AML-193 (cell line): ENCODE data around the gene CNTN5.
"Not testable (repeated sequence)": the region's sequence is repeated elsewhere in the genome, so short reads cannot be mapped to it uniquely, and the experiment has no call there.

ENCODE experiments used
- DNase-seq, 2 experiments: peaks; one replicate each; lab custom pipeline; 2025; lab: John Stamatoyannopoulos, UW

CNTN5 gene

DNA sequence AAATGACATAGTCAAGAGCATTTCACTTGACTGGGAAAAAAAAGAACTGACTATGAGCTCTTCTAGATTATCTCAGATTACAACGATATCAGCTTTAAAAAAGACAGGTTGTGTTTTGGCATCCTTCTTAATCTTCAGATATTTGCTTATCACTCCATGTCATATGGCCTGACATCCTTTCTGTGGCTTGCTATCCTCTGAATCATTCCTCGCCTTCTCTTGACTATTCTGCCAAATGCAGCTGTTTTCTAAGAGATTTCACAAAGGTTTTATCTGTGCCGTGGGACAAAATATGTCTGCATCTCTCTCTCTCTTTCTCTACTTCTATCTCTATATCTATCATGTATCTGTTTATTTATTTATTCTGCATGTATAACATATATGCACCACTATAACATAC lies 746.1 kb downstream of the CNTN5 start:
- DNase-seq: no peak

DNA sequence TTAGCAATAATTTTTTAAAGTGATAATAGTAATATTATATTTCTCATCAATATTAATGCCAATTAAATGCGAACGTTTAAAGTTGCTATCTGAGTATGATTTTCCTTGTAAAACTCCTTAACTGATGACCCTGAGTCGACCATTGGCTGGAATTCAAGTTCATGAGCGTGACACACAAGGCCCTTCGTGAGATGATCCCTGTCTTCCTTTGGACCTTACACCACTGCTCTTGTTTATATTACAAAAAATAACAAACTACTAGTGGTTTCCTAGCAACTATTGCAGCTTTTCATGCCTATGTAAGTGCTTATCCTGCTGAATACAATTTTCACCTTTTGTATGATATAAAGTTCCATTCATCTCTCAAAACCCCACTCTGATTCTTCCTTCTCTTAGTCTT lies 752.9 kb downstream of the CNTN5 start:
- no peak for DNase-seq

DNA sequence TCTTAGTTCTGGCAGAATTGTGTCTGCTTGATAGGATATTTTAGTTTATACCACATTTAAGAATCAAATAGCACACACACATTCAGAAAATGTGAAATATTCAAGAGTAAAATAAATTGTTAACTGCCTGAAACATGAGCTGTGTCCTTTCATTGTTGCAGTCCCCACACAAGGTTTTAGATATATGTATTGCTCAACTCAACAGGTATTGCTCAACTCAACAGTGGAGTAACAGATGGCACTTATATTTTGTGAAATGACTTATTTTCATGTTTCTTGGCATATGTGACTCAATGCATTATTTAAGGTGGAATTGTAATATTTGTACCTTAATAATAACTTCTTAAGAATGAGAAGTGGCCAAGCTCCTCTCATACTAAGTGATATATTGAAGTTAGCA lies 760.3 kb downstream of the CNTN5 start:
- peak; percentile 33 to 34 for DNase-seq

DNA sequence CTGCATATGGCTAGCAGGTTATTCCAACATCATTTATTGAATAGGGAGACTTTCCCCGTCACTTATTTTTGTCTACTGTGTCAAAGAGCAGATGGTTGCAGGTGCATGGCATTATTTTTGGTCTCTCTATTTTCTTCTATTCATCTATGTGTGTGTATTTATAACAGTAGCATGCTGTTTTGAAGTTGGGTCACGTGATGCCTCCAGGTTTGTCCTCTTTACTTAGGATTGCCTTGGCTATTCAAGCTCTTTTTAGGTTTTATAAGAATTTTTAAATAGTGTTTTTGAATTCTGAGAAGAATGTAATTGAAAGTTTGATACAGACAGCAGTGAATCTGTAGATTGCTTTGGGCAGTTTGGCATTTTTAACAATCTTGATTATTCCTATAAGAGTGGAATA lies 770.6 kb downstream of the CNTN5 start:
- no peak for DNase-seq

DNA sequence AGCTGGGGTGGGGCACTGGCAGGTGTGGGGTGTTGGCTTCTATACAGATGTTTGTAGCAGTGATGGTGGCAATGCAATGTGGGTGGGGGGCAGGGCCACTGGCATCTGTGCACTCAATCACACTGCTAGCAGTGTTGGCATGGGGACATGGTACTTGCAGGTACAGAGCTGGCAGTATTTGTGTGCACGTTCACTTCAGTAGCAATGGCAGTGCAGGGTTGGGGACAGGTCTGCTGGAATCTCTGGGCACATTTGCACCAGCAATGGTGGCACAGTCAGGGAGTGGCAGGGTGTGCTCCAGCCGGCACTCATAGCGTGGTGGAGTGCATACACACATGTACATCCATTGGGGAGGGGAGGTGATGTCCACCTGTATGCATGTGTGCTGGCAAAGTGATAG lies 775.2 kb downstream of the CNTN5 start:
- no peak for DNase-seq

DNA sequence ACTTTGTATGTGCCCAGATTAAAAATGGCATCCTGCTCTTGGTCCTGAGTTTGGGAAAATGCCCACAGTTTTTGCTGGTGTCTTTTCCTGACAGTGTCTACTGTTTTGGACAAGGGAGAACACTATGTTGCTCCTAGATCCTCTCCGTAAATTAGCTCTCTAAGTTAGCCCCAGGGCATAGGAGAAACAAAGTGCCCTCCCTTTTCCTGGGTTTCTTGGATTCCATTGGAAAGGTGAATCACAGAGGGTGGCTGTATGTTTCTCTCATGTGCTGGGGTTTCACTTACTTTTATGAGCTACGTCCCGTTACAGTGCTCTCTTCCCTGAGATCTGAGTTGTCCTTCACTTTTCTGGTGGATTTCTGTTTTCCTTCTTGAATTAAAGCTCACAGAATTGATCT lies 782.8 kb downstream of the CNTN5 start:
- no peak for DNase-seq

DNA sequence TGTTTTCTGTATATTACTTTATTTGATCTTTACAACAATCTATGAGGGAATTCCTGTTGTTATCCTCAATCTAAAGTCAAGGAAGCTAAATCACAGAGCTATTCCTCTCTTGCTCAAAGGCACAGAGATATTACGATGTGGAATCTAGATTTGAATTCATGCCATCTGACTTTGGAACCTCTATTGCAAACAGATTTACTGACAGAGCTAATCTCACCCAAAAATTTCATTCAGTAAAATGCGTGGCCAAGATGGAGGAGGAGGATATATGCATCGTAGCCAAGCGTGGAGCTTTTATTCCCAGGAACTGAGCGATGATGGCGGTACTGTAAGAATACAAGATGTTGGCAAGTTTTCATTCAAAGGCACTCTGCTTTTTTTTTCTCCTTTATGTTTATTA lies 791.8 kb downstream of the CNTN5 start:
- DNase-seq: no peak

DNA sequence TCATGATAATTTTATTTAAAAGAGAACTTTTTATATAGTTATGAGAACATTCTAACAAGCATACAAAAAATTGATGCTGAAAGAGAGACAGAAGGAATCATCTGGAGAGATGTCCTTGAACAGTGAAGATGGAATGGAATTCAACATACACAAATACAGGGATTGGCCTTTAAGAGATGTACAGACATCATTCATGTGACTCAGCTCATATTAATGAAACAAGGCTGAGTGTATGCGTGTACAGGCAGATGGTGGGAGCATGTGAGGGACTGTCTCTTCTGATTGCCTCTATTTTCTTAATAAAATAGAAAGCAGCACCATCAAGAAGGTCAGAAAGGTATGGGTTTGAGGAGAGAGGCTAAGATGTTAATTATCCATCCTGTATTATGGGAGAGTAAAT lies 793.3 kb downstream of the CNTN5 start:
- no peak for DNase-seq

DNA sequence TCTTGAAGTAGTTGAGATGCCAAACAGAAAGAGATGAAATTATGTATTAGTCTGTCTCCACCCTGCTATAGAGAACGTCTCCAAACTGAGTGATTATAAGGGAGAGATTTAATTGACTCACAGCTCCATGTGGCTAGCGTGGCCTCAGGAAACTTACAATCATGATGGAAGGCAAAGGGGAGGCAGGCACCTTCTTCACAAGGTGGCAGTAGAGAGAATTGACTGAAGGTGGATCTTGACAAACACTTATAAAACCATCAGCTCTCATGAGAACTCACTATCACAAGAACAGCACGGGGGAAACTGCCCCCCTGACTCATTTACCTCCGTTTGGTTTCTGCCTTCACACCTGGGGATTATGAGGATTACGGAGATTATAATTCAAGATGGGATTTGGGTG lies 794.0 kb downstream of the CNTN5 start:
- no peak for DNase-seq

DNA sequence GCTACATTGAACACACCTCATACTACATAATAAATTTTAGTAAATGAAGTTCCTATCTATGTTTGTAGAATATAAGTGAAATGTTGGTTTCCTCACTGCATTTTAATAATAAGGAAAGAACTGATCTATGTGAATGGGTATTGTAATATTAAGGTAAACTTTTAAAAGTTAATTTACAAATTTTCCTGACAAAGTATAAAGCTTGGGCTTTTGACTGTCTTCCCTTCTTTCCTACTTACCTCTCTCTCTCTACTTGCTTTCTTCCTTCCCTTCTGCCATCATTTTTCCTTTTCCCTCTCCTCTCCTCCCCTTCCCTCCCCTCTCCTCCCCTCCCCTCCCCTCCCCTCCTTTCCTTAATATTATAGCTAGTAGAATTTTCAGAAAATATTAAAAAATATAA lies 798.2 kb downstream of the CNTN5 start:
- DNase-seq: no peak

DNA sequence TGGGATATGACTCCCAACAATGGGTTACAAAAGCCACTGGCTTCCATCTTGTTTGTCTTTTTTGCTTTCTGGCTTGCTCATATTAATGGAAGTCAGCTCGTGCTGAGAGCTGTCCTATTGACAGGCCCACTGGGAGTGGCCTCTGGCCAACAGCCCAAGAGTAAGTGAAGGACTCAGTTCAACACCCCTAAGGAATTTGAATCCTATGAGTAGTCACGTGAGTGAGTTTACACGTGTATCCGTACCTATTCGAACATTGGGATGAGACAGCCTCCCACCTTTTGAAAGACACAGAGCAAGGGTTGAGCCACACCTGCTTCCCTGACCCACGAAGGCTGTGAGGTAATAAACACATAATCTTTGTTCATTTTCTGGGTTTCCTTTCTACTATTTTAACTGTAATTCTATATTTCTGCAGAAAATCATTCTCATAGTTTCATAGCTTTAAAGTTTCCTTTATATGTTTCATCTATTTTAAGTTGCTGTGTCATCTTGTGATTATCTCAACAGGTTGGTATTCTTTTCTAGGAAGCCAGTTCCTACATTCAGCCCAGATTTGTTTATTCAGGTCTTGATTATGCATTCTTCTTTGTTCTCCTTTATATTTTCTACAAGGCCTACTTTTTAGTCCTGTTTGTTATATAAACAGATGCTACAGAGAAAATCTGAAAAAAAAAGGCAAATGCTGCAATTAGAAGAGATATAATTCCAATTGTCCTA lies 802.3 kb downstream of the CNTN5 start:
- DNase-seq: no peak

DNA sequence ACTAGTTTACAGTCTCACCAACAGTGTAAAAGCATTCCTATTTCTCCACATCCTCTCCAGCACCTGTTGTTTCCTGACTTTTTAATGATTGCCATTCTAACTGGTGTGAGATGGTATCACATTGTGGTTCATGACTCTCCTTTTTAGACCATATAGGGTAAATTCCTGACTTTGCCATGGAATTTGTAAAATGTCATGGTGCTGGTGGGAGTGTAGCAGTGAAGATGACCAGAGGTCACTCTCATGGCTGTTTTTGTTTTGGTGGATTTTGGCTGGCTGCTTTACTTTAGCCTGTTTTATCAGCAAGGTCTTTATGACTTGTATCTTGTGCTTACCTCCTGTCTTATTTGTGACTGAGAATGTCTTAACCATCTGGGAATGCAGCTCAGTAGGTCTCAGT lies 816.0 kb downstream of the CNTN5 start:
- DNase-seq: not testable (repeated sequence)

DNA sequence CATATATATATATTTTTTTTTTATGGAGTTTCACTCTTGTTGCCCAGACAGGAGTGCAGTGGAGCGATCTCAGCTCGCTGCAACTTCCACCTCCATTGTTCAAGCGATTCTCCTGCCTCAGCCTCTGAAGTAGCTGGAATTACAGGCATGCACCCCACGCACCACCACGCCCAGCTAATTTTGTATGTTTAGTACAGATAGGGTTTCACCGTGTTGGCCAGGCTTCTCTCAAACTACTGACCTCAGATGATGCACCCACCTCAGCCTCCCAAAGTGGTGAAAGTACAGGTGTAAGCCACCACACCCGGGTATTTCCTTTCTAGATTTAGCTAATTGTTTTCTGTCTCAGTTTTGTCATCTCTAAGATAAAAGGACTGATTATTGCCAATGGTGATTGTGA lies 821.1 kb downstream of the CNTN5 start:
- no peak for DNase-seq

DNA sequence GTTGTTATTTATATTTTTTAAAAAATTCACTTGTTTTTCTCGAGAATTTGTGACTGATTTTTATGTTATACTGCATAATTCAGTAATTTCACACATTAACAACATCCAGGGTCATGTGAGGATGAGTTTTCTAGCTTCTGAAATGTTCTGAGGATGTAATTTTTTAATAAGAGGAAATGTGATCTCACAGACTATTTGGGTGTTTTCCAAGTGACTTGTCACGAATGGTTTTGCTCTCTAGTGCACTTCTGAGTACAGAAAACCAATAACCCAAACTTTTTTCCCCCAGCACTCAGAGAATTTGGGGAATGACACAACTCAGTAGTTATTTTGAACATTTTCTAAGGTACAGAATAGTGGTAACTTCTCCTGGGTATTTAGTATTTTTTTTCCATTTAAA lies 845.2 kb downstream of the CNTN5 start:
- no peak for DNase-seq

DNA sequence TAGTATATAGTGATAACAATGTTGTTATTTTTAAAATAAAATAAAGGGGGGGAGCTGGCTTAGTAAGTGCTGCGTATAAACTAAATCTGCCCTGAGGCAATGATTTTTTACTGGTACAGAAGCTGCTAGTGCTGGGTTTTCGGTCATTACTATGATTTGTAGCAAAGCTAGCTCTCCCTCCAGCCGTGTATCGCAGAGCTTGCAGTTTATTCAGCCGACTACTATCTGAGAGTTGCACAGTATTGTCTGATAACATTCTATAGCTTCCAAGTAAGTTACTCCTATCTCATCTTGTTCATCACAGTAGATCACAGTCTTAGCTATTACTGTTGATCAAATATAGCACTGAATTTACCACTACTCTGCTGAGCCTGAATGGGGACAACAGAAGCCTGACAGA lies 860.9 kb downstream of the CNTN5 start:
- DNase-seq: no peak

DNA sequence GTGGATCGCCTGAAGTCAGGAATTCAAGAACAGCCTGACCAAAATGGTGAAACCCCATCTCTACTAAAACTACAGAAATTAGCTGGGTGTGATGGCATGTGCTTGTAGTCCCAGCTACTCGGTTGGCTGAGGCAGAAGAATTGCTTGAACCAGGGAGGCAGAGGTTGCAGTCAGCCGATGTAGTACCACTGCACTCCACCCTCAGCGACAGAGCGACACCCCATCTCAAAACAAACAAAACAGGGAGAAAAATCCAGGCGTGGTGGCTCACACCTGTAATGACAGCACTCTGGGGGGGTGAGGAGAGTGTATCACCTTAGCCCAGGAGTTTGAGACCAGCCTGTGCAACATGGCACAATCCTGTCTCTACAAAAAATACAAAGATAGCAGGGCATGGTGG lies 864.0 kb downstream of the CNTN5 start:
- no peak for DNase-seq

DNA sequence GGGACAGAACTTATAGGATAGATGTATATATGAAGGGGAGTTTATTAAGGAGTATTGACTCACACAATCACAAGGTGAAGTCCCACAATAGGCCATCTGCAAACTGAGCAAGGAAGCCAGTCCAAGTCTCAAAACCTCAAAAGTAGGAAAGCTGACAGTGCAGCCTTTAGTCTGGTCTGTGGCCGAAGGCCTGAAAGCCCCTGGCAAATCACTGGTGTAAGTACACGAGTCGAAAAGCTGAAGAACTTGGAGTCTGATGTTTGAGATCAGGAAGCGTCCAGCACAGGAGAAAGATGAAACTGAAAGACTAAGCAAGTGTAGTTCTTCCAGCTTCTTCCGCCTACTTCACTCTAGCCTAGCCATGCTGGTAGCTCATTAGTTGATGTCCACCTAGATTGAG lies 866.7 kb downstream of the CNTN5 start:
- DNase-seq: no peak

DNA sequence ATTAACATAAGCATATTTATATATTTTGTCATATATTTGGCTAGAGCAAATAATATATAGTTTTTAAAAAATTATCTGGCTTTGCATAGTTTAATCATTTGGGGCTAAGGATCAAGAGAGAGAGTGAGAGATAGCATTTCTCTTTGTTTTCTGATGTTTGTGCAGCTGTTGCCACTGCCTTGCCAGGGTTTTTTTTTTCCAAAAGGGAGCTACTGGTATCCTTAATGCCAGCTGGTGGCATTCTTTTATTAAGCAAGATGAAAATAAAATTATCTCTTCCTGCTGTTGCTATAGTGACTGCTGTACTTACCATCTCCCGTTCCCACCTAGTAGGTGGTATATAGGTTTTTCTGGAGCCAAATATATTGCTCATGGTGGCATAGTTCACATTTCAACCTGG lies 873.1 kb downstream of the CNTN5 start:
- no peak for DNase-seq

DNA sequence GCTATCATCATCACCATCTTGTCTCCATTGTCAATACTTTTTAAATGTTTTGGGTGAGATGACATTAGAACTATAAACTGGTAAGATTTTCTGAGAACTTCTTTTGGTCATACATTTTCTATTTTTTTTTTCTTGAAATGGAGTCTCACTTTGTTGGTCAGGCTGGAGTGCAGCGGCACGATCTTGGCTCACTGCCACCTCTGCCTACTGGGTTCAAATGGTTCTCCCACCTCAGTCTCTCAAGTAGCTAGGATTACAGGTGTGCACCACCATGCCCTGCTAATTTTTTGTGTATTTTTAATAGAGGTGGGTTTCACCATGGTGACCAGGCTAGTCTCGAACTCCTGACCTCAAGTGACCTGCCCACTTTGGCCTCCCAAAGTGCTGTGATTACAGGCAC lies 880.4 kb downstream of the CNTN5 start:
- no peak for DNase-seq

DNA sequence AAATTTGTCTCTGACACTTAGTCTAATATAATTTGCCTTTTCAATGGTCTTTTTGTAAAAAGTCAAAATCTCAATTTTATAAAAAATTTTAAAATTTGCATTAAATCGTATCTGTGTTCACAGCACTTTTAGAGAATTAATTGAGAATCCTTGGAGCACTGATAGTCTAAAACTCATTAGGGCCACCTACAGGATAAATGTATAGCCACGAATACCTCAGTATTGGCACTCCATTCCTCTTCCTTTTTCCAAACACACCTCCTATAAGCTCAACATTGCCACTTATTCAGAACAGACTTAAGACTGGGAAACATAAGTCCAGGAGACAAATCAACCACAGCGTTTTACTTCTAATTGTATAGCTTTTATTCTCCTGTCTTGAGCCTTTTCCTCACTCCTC lies 890.4 kb downstream of the CNTN5 start:
- DNase-seq: peak; percentile 5 to 9

DNA sequence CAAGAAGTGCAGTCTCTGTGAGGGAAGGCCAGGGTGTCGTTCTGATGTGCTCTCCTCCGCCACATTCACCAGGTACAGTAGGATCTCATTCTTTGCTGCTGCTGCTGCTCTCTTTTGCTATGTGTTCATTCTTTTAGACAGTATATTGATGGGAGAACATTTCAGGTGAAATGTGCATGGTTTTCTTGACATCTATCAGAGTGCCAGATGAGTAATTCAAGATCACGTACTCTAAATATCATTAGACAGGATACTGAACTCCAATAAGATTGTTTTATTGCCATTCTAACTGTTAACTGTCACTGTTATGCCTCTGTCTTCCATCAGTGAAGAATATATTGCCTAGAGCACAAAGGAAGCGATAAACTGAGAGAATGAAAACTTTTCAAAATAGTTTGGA lies 895.3 kb downstream of the CNTN5 start:
- DNase-seq: no peak

DNA sequence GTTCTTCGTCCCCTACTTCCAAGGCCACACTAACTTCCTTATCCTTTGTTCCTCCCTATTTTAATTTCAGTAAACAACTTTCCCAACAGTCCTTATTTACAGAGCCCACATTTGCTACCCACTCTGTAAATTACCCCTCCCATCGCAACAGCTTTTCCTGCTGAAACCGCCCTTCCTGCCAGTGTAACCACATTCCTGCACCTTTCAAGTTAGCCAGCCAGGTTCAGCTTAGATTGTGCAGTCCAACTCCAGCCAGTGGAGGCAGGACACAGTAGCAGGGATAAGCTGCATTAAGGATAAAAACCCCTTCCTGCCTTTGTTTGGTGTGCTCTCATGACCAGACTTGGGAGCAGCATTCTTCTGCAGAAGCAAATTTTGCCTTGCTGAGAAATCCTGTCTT lies 898.0 kb downstream of the CNTN5 start:
- DNase-seq: no peak

DNA sequence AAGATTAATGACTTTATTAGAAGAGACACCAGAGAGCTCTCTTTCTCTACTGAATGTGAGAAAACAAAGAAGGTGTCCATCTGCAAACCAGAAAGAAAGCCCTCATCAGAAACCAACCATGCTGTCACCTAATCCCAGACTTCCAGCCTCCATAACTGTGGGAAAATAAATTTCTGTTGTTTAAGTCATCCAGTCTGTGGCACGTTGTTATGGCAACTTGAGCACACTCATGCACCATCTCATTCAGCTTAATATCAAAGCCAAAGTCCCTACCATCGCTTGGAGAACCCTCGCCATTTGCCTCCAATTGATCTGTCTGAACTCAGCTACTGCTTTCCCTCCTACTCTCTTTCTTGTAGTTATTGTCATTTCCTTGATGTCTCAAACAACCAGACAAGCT lies 900.2 kb downstream of the CNTN5 start:
- no peak for DNase-seq

DNA sequence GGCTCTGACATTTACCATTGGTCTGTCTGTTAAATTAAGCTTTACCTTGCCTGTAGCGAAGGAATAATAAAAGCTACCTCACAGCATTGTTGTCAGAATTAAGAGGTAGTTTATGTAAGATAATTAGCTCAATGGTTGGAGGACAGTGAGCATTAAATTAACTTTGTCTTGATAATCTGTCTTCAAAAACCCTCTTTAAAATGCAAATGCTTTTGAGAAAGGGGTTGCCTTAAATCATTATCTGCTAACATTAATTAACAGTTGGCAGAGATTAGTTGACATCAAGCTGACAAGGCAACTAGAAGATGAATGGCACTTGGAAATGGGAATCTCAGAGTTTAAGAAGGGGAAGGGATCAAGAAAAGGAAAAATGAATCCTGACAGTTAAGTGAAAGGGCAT lies 905.2 kb downstream of the CNTN5 start:
- DNase-seq: no peak

DNA sequence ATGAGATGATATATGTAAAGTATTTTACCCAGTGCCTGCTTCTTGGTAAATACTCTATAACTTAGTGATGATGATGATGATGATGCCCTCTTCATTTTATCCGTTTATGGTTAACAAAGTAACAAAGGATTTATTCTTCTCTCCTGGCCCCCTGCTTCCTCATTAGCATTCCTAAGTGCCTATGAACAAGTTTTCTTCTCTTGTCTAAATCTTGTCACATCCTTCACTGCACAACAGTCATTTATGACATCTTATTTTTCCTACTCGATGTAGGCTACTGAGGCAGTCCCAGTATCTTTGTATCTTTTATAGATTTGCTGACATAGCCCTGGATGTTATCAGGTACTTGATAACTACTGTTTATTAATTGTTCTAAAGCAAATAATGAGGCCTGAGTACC lies 911.9 kb downstream of the CNTN5 start:
- no peak for DNase-seq
